GM23338 (cell line): ENCODE results near the gene LRP4. TPM values are rescaled to one million over a fixed set of nuclear protein-coding genes. Genes with fewer than 3 reads are reported as not detected.

Source experiments
- ATAC-seq: fragments of 200-7000 bp; cut with Tn5 transposase; 3 replicates; pipeline ENCODE4 v1.9.1; 2020
- DNase-seq: peaks from one replicate; pipeline ENCODE4 v3.0.0-alpha.2; 2015; ENCODE audit warnings: low spot score
- H2AFZ ChIP-seq: fragments of 200-600 bp; sonication (generic); 2 replicates; pipeline ENCODE4 v1.8.0; 2016; ENCODE audit warnings: antibody characterized with exemption, mild to moderate bottlenecking, moderate library complexity
- H3F3A ChIP-seq: fragments of 200-600 bp; sonication (generic); replicated peaks from 2 replicates; pipeline ENCODE4 v1.8.0; 2017; ENCODE audit warnings: antibody characterized with exemption, mixed run types, low read depth
- H3K27ac ChIP-seq: fragments of 200-600 bp; sonication (generic); 2 replicates; pipeline ENCODE4 v1.6.1; 2016; ENCODE audit warnings: low read depth
- H3K27me3 ChIP-seq: fragments of 200-600 bp; sonication (generic); 2 replicates; pipeline ENCODE4 v1.8.0; 2016; ENCODE audit warnings: mild to moderate bottlenecking, mixed run types, moderate library complexity; ENCODE audit not compliant: insufficient read depth
- H3K36me3 ChIP-seq: fragments of 200-600 bp; sonication (generic); 2 replicates; pipeline ENCODE4 v1.8.0; 2016; ENCODE audit warnings: mild to moderate bottlenecking; ENCODE audit not compliant: insufficient read depth
- H3K4me1 ChIP-seq: fragments of 200-600 bp; sonication (generic); 2 replicates; pipeline ENCODE4 v1.8.0; 2016; ENCODE audit warnings: mild to moderate bottlenecking, moderate library complexity; ENCODE audit not compliant: insufficient read depth
- H3K4me2 ChIP-seq: fragments of 200-600 bp; sonication (generic); 2 replicates; pipeline ENCODE4 v1.7.1; 2017; ENCODE audit warnings: mixed run types
- H3K4me3 ChIP-seq: fragments of 200-600 bp; sonication (generic); 2 replicates; pipeline ENCODE4 v1.6.1; 2016; ENCODE audit warnings: mixed run types
- H3K79me2 ChIP-seq: fragments of 200-600 bp; sonication (generic); replicated peaks from 2 replicates; pipeline ENCODE4 v1.8.0; 2017; ENCODE audit warnings: mild to moderate bottlenecking; ENCODE audit not compliant: insufficient read depth
- H3K9me2 ChIP-seq: fragments of 200-600 bp; sonication (generic); 2 replicates; pipeline ENCODE4 v1.8.0; 2017; ENCODE audit not compliant: insufficient read depth
- H4K20me1 ChIP-seq: fragments of 200-600 bp; sonication (generic); replicated peaks from 2 replicates; pipeline ENCODE4 v1.8.0; 2017; ENCODE audit warnings: mild to moderate bottlenecking; ENCODE audit not compliant: insufficient read depth
- H3K27ac Mint-ChIP-seq: 2 replicates; pipeline ENCODE4 v1.8.0; 2020; ENCODE audit warnings: inconsistent platforms, mild to moderate bottlenecking, moderate library complexity, mixed read lengths
- H3K27me3 Mint-ChIP-seq: 3 replicates; pipeline ENCODE4 v1.8.0; 2022; ENCODE audit warnings: low read depth, mild to moderate bottlenecking, moderate library complexity, mixed read lengths, inconsistent platforms; ENCODE audit not compliant: insufficient read depth, poor library complexity
- H3K36me3 Mint-ChIP-seq: 3 replicates; pipeline ENCODE4 v1.8.0; 2021; ENCODE audit warnings: low read depth, mild to moderate bottlenecking, inconsistent platforms, moderate library complexity, mixed read lengths
- H3K4me1 Mint-ChIP-seq: 3 replicates; pipeline ENCODE4 v1.8.0; 2020; ENCODE audit warnings: mild to moderate bottlenecking, inconsistent platforms, mixed read lengths
- H3K4me3 Mint-ChIP-seq: 3 replicates; pipeline ENCODE4 v1.8.0; 2021; ENCODE audit warnings: moderate library complexity, mild to moderate bottlenecking, inconsistent platforms, mixed read lengths
- H3K9me3 Mint-ChIP-seq: 3 replicates; pipeline ENCODE4 v1.8.0; 2020; ENCODE audit warnings: moderate library complexity, mild to moderate bottlenecking, inconsistent platforms, mixed read lengths
- CREB1 ChIP-seq: fragments of 250-450 bp; sonication (Bioruptor Pico); IDR thresholded peaks from 2 replicates; pipeline ENCODE4 v1.5.0; 2020; ENCODE audit warnings: low read depth, mild to moderate bottlenecking, moderate library complexity
- ETS1 ChIP-seq: IDR thresholded peaks from 2 replicates; pipeline ENCODE4 v1.6.1; 2016; ENCODE audit warnings: antibody characterized with exemption
- EZH2 ChIP-seq: fragments of 200-600 bp; sonication (generic); IDR thresholded peaks from one replicate; pipeline ENCODE4 v1.8.0; 2017; ENCODE audit warnings: antibody characterized with exemption, mild to moderate bottlenecking, low read depth; ENCODE audit not compliant: unreplicated experiment
- JUNB ChIP-seq: IDR thresholded peaks from one replicate; pipeline ENCODE4 v1.6.1; 2016; ENCODE audit warnings: antibody characterized with exemption; ENCODE audit not compliant: unreplicated experiment
- POLR2AphosphoS5 ChIP-seq: IDR thresholded peaks from 2 replicates; pipeline ENCODE4 v1.6.1; 2016; ENCODE audit warnings: antibody characterized with exemption, low read depth
- REST ChIP-seq: IDR thresholded peaks from one replicate; pipeline ENCODE4 v1.6.1; 2018; ENCODE audit warnings: antibody characterized with exemption; ENCODE audit not compliant: unreplicated experiment
- STAT1 ChIP-seq: IDR thresholded peaks from one replicate; pipeline ENCODE4 v1.6.1; 2016; ENCODE audit warnings: antibody characterized with exemption; ENCODE audit not compliant: unreplicated experiment
- ZNF114 ChIP-seq: fragments of 250-450 bp; sonication (Bioruptor Pico); IDR thresholded peaks from 2 replicates; pipeline ENCODE4 v1.5.0; 2020; ENCODE audit warnings: mild to moderate bottlenecking, moderate library complexity
- ZNF331 ChIP-seq: fragments of 250-450 bp; sonication (Bioruptor Pico); IDR thresholded peaks from 2 replicates; pipeline ENCODE4 v1.5.0; 2020; ENCODE audit warnings: low read depth, mild to moderate bottlenecking, moderate library complexity
- ZNF462 ChIP-seq: fragments of 250-450 bp; sonication (Bioruptor Pico); IDR thresholded peaks from 2 replicates; pipeline ENCODE4 v1.5.0; 2020; ENCODE audit warnings: mild to moderate bottlenecking, moderate library complexity
- polyA plus RNA-seq: library from polyadenylated mRNA; unstranded; fragments of >200 nt; fragmentation: Nextera tagmentation; extraction: Ambion mirVana; gene quantifications from 2 replicates; pipeline ENCODE4 v1.2.1, GENCODE V29; 2016
- total RNA-seq: library from RNA; depleted of rRNA; stranded (reverse); fragments of >200 nt; shearing (Covaris generic); gene quantifications from 2 replicates; pipeline ENCODE4 v1.2.3, GENCODE V29; 2014

LRP4 gene
- total and polyA plus RNA-seq, 2 experiments from 2014 or later = 6.0 to 18.4 TPM

- Mint-ChIP-seq H3K36me3 (peaks cover 9% of the 10 kb centered on the region), H3K27me3 (peaks cover 42% of the 10 kb centered on the region), H3K27ac (peak overlapping the region; percentile 68), H3K4me3 (peak overlapping the region; percentile 89), H3K9me3 (no peaks in the 10 kb centered on the region; the same call in 1 of the 3 replicates), H3K4me1 (peaks cover 59% of the 10 kb centered on the region)
- peak overlapping the region; percentile 88 for H3K4me3 ChIP-seq
- H3K27ac ChIP-seq = no peak overlapping the region
- no peaks in the 10 kb centered on the region for H3K9me2 ChIP-seq
- peak; percentile 55 for ATAC-seq
- peak overlapping the region; percentile 100 for H3K4me2 ChIP-seq
- TF ChIP-seq EZH2 (peak; percentile 40), ZNF114 (no peak), POLR2AphosphoS5 (no peak), CREB1 (CRISPR knock-in tag) (no peak)
- DNase-seq = peak; percentile 89
- peaks cover 51% of the 10 kb centered on the region for H3K4me1 ChIP-seq
- peaks cover 31% of the 10 kb centered on the region for H3F3A ChIP-seq
- peaks cover 40% of the 10 kb centered on the region for H3K79me2 ChIP-seq
- H2AFZ ChIP-seq = peak overlapping the region; percentile 75
- peaks cover 22% of the 10 kb centered on the region for H3K27me3 ChIP-seq
- H3K36me3 ChIP-seq = no peaks in the 10 kb centered on the region
- H4K20me1 ChIP-seq = no peaks in the 10 kb centered on the region
Measured at GRCh38 chr11:46916286-46917108, 1.9 kb downstream of the LRP4 start.

GRCh38 chr11:46914910-46915309 lies 3.4 kb downstream of the LRP4 start:
- no peaks in the 10 kb centered on the region for H3K9me2 ChIP-seq
- no peak for ATAC-seq
- no peak overlapping the region for H3K27ac ChIP-seq
- peaks cover 22% of the 10 kb centered on the region for H3K27me3 ChIP-seq
- no peaks in the 10 kb centered on the region; the same call in 1 of the 3 replicates for H3K9me3 Mint-ChIP-seq
- peaks cover 60% of the 10 kb centered on the region for H3K4me1 ChIP-seq
- H4K20me1 ChIP-seq = no peaks in the 10 kb centered on the region
- H3K4me3 Mint-ChIP-seq = peak overlapping the region; percentile 28; the same call in 2 of the 3 replicates
- no peak overlapping the region for H3K27ac Mint-ChIP-seq
- no peak for DNase-seq
- peaks cover 68% of the 10 kb centered on the region for H3K4me1 Mint-ChIP-seq
- H3K27me3 Mint-ChIP-seq = peaks cover 42% of the 10 kb centered on the region
- peaks cover 56% of the 10 kb centered on the region for H3K79me2 ChIP-seq
- H3K36me3 ChIP-seq = no peaks in the 10 kb centered on the region
- peak overlapping the region; percentile 50; the same call in 1 of the 2 replicates for H3K4me3 ChIP-seq
- H3K36me3 Mint-ChIP-seq = peaks cover 10% of the 10 kb centered on the region
- TF ChIP-seq REST = no peak
- no peak for TF ChIP-seq ETS1
- no peak for TF ChIP-seq STAT1
- no peak for TF ChIP-seq ZNF462 (CRISPR knock-in tag)
- no peak for TF ChIP-seq ZNF114
- no peak for TF ChIP-seq ZNF331 (CRISPR knock-in tag)
- TF ChIP-seq JUNB = no peak
- H3F3A ChIP-seq = peaks cover 31% of the 10 kb centered on the region
- H2AFZ ChIP-seq = no peak overlapping the region
- H3K4me2 ChIP-seq = peak overlapping the region; percentile 100; the same call in 1 of the 2 replicates
